Breast epithelium (tissue), 3 donors: ENCODE measurements around the gene THOC2.

ENCODE experiments used
- CTCF ChIP-seq, 3 donors: fragments of 450-650 bp; IDR thresholded peaks; one replicate each; pipeline ENCODE4 v1.5.1; 2016 to 2017; ENCODE audit warnings: antibody characterized with exemption in 3 of 3, mild to moderate bottlenecking in 3 of 3, moderate library complexity in 3 of 3
- POLR2AphosphoS5 ChIP-seq, 3 donors: sonication (generic); formaldehyde crosslinking; IDR thresholded peaks; one replicate each; pipeline ENCODE4 v1.6.1; 2017; ENCODE audit warnings: antibody characterized with exemption in 3 of 3

- TF ChIP-seq CTCF (IDR thresholded peaks at IDR 0.05) (no peak), POLR2AphosphoS5 (IDR thresholded peaks at IDR 0.05) (no peak)
Measured at GRCh38 chrX:123688524-123688923, 44.3 kb downstream of the THOC2 start.
